Measurements from ENCODE around the gene GRIN2A. TPM values are rescaled to one million over a fixed set of nuclear protein-coding genes. Genes with fewer than 3 reads are reported as not detected.
A peak's percentile ranks its signal among the peaks of the same experiment; 100 is the strongest.

Gene GRIN2A
- total and polyA plus RNA-seq, 2 of the 13 experiments (the other 11 are each of a cell fraction or from before 2014, with no cell fraction given), result not detected

GRCh38 chr16:10122546-10122945 is 59.7 kb downstream of the GRIN2A start (continued):
- no peak for TF ChIP-seq ZNF280D (CRISPR knock-in tag; IDR thresholded peaks at IDR 0.05)
- TF ChIP-seq MYNN (CRISPR knock-in tag; IDR thresholded peaks at IDR 0.05; ENCODE audit: low read depth), result no peak
- TF ChIP-seq KLF9 (CRISPR knock-in tag; IDR thresholded peaks at IDR 0.05; ENCODE audit: low read depth), result no peak
- TF ChIP-seq ZNF382 (CRISPR knock-in tag; IDR thresholded peaks at IDR 0.05; ENCODE audit: borderline replicate concordance), result no peak
- no peak for TF ChIP-seq ZNF766 (CRISPR knock-in tag; IDR thresholded peaks at IDR 0.05; ENCODE audit: borderline replicate concordance)
- no peak for TF ChIP-seq SATB2 (CRISPR knock-in tag; IDR thresholded peaks at IDR 0.05)
- 0 out of 2 replicates have a peak, but pooled peaks have one; percentile 22 for TF ChIP-seq CTCF (CRISPR knock-in tag; IDR thresholded peaks at IDR 0.05)
- TF ChIP-seq ZNF142 (CRISPR knock-in tag; IDR thresholded peaks at IDR 0.05), result no peak
- no peak for TF ChIP-seq ZXDC (CRISPR knock-in tag; IDR thresholded peaks at IDR 0.05)
- TF ChIP-seq ZBTB42 (CRISPR knock-in tag; IDR thresholded peaks at IDR 0.05), result no peak
- TF ChIP-seq ATF7 (IDR thresholded peaks at IDR 0.05), result no peak
- TF ChIP-seq ATF7 (CRISPR knock-in tag; IDR thresholded peaks at IDR 0.05), result no peak
- peak; percentile 48 for TF ChIP-seq STAG1 (CRISPR knock-in tag; IDR thresholded peaks at IDR 0.05)
- TF ChIP-seq SKIL (CRISPR knock-in tag; IDR thresholded peaks at IDR 0.05; ENCODE audit: borderline replicate concordance), result no peak
- no peak for TF ChIP-seq ZKSCAN5 (CRISPR knock-in tag; IDR thresholded peaks at IDR 0.05)

Measured in HepG2 (cell line).